KG1 (cell line): Measurements from ENCODE around the gene ADD2.

Source experiments
- DNase-seq: peaks from one replicate; lab custom pipeline; 2025; lab: John Stamatoyannopoulos, UW

ADD2 gene

GRCh38 chr2:70784320-70784719 is 16.3 kb upstream of the ADD2 start:
- DNase-seq = no peak

- DNase-seq = no peak
Observed at GRCh38 chr2:70779911-70780545, 12.0 kb upstream of the ADD2 start.

- no peak for DNase-seq
Observed at GRCh38 chr2:70779491-70779890, 11.5 kb upstream of the ADD2 start.

GRCh38 chr2:70778676-70779075 is 10.7 kb upstream of the ADD2 start:
- DNase-seq = no peak

- DNase-seq = no peak
Observed at GRCh38 chr2:70777450-70777849, 9.4 kb upstream of the ADD2 start.

DNA sequence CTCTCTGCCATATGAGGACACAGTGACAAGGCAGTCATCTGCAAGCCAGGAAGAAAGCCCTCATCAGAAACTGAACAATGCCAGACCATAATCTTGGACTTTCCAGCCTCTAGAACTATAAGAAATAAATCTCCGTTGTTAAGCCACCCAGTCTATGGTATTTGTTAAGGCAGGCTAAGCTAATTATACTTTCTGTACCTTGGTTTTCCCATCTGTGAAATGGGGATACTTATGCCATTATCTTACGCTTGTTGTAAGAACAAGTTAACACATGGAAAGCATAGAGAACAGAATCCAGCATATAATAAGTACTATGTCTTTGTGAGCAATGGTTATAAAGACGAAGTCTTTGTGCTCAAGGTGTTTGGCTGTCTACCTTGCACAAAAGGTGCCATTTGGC is 8.3 kb upstream of the ADD2 start:
- DNase-seq = no peak

DNA sequence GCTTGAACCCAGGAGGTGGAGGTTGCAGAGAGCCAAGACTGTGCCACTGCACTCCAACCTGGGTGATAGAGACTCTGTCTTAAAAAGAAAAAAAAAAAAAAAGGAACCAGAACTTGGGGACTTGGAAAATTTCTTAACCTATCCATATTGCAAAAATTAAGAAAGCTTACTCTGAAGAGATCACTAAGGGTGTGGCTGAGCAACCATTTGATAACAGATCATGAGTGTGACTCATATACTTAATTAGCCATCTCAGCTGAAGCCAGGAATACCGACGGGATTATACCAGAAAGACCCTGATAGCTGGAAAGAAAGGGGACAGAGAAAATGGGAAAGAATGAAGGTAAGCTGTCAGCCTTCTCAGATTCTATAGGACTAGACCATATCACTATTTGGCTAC is 7.1 kb upstream of the ADD2 start:
- DNase-seq = no peak

- DNase-seq = no peak
Observed at GRCh38 chr2:70772486-70773155, 4.6 kb upstream of the ADD2 start.

- DNase-seq = no peak
Observed at GRCh38 chr2:70771446-70771845, 3.4 kb upstream of the ADD2 start.

GRCh38 chr2:70769450-70769849 is 1.4 kb upstream of the ADD2 start:
- DNase-seq = no peak

- DNase-seq = no peak
Observed at GRCh38 chr2:70768590-70769085, 638 bp upstream of the ADD2 start.

- DNase-seq = no peak
Observed at GRCh38 chr2:70767079-70767698, 811 bp downstream of the ADD2 start.

DNA sequence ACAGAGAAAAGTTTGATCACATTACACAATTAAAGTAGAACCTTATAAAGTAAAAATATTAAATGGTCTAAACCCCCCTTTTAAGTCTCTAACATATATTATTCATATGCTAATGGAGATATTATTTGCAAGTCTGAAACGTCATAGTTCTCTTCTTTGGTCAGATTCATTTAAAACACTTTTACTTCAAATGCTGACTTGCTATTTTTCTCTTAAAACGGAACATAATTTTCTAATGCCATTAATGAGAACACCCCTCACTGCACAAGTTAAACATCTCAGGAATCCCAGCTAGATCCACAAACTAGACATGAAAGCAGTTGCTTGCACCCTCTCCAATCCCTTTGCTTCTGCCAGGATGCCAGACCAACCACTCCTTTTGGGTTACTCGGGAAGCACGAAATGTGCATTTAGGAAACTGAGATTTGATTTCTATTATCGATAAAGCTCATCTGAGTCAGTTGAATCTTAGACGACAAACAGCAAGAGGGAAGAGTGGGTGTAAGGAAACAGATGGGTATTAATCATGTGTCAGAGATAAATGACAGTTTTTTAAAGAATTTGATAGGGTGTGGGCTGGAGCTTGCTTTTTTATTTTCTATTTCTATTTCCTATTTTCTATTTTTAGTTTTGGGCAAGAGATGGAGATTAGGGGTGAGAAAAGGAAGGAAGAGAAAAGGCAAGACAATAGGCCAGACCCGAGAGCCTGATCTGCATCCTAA is 1.5 kb downstream of the ADD2 start:
- no peak for DNase-seq

DNA sequence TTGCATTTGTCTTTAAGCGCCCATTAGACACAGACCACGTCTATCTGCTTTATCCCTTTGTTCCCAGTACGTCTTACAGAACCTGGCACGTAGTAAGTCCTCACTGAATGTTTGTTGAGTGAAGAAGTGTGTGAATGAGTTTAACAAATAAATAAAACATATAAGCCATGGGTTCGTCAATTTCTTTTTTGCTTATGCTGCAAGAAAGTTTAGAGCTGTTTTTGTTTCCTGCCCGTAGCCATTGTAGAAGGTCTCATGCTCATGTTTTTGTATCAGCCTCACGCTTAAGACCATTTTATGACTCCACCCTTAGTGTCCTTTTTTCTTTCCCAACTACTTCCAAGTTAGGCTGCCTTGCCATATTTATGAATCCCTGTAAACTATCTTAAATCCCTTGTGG is 2.5 kb downstream of the ADD2 start:
- no peak for DNase-seq

DNA sequence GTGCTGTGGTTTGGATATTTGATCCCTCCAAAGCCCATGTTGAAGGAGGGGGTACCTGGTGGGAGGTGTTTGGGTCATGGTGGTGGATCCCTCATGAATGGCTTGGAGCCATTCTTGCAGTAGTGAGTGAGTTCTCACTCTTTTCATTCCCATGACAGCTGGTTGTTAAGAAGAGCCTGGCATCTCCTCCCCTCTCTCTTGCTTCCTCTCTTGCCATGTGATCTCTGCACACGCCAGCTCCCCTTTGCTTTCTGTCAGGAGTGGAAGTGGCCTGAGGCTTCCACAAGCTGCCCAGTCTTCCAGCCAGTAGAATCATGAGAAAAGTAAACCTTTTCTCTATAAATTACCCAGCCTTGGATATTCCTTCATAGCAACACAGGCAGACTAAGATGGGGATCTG is 8.6 kb downstream of the ADD2 start:
- no peak for DNase-seq

- no peak for DNase-seq
Observed at GRCh38 chr2:70757966-70758365, 10.0 kb downstream of the ADD2 start.

GRCh38 chr2:70757360-70757759 is 10.6 kb downstream of the ADD2 start:
- no peak for DNase-seq

- DNase-seq = no peak
Observed at GRCh38 chr2:70756128-70756527, 11.9 kb downstream of the ADD2 start.

GRCh38 chr2:70753902-70754301 is 14.1 kb downstream of the ADD2 start:
- DNase-seq = no peak

GRCh38 chr2:70753031-70753430 is 15.0 kb downstream of the ADD2 start:
- DNase-seq = no peak

- no peak for DNase-seq
Observed at GRCh38 chr2:70752396-70752795, 15.6 kb downstream of the ADD2 start.

GRCh38 chr2:70751881-70752280 is 16.1 kb downstream of the ADD2 start:
- no peak for DNase-seq

- DNase-seq = no peak
Observed at GRCh38 chr2:70750320-70750719, 17.7 kb downstream of the ADD2 start.
